Retina (tissue), 1 donor: Measurements from ENCODE around the gene GALC.

Experiments used
- DNase-seq: peaks from one replicate; pipeline ENCODE4 v3.0.0-alpha.2; 2016

The GALC gene

GRCh38 chr14:88005978-88006851 lies 13.2 kb upstream of the GALC start:
- DNase-seq: no peak

- DNase-seq: no peak
Observed at GRCh38 chr14:88005050-88005481, 12.1 kb upstream of the GALC start, which contains the start of gene GPR65. Gene GPR65, plus strand, starts transcription at chr14:88005135. Its CDS starts 5,713 bp downstream, at chr14:88010848.

GRCh38 chr14:88004506-88005036 lies 11.6 kb upstream of the GALC start:
- no peak for DNase-seq

DNA sequence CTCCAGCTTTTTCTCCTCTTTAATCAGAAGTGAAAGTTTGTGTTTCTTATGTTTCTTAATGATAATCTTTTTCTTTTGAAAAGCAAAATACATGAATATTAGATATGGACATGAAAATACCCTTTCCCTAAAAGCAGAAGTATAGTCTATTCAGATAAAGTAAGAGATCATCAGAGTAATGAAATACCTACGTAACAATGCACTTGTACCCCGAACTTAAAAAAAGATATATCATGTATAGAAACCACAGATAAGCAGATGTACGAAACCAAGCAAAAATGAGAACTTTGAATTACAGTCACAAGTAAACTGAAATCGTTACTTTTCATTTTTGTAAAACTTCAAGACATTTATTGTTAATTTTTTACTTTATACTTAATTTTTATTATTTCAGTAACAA lies 10.4 kb upstream of the GALC start:
- no peak for DNase-seq

DNA sequence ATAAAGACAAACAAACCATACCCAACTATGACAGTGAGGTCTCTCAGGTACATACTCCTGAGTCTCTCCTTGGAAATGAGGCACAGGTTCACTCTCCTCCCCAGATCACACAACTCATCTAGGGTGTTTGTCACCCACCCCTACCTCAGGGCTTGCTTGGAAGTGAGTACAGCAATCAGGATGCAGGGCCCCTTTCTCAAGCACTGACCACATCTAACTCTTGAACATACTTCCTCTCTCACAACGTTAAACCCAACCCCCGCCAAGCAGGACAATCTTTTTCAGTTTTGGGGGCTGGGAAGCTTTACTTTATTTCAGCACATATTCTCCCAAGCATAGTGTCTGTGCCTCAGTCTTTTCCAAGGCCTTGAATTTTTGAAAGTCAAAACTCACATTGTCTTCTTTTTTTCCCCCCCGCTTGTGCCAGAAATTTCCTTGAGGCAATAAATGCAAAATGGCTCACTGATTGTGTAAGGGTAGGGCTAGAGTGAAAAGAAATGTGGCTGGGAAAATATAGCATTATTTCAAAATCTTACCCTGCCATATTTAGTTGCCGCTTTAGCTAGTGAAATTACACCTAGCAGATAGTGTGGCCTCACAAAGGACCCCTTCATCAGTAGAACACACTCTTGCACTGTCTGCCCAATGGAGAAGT lies 9.6 kb upstream of the GALC start:
- no peak for DNase-seq

- DNase-seq: no peak
Observed at GRCh38 chr14:87999277-87999676, 6.3 kb upstream of the GALC start.

DNA sequence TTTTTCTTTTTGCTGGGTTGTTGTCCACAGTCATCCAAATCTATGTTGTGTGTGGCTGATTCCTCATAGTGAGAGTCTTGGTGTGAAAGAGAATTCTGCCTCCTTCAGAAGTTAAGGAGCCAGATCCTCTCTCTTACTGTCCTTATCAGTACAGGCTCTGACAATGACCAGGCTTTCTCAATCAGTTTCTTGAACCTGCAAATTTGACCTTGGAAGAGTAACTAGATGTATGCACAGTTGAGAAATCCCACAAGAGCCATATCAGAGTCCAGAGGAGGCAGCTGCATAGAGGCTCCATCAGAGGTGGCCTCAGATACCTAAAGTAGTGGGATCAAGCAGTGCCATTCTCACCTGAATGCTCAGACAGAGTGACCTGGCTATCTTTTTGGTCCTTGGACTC lies 5.5 kb upstream of the GALC start:
- no peak for DNase-seq

GRCh38 chr14:87996291-87996592 lies 3.3 kb upstream of the GALC start:
- DNase-seq: no peak

- DNase-seq: no peak
Observed at GRCh38 chr14:87995500-87996290, 2.7 kb upstream of the GALC start.

GRCh38 chr14:87994974-87995373 lies 2.0 kb upstream of the GALC start:
- DNase-seq: no peak

- DNase-seq: peak; percentile 84
Observed at GRCh38 chr14:87992346-87992717, 650 bp downstream of the GALC start.

DNA sequence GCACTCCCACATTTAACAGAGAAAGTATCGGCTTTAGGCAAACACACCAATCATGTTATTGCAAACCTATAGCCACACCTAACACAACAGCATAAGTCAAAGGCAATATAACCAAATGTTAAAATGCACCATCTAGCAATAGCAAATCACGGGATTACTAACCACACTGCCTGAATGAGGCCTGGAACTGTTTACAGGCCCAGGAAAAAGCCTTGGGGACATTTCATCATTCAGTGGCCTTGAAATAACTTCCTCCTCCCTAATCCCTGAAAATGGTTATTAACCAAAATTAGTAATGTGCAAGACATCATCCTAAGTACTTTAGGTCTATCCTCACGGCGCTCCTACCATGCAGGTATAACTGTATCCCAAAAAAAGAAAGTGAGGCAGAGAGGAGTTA lies 2.3 kb downstream of the GALC start:
- no peak for DNase-seq

DNA sequence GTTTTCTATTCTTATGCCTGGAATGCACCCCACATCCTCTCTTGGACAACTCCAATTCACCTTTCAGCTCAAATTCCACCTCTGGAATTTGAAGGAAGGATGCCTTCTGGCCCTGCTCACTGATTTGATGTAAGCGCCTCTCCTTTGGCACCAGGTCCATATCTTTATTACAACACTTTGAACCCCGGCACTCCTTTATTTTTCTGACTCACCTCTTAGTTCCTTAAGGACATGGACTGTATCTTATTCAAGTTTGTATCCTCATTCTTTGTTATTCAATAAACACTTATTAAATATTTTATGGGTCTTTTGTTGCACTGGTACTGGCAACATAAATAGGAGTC lies 3.1 kb downstream of the GALC start:
- no peak for DNase-seq

DNA sequence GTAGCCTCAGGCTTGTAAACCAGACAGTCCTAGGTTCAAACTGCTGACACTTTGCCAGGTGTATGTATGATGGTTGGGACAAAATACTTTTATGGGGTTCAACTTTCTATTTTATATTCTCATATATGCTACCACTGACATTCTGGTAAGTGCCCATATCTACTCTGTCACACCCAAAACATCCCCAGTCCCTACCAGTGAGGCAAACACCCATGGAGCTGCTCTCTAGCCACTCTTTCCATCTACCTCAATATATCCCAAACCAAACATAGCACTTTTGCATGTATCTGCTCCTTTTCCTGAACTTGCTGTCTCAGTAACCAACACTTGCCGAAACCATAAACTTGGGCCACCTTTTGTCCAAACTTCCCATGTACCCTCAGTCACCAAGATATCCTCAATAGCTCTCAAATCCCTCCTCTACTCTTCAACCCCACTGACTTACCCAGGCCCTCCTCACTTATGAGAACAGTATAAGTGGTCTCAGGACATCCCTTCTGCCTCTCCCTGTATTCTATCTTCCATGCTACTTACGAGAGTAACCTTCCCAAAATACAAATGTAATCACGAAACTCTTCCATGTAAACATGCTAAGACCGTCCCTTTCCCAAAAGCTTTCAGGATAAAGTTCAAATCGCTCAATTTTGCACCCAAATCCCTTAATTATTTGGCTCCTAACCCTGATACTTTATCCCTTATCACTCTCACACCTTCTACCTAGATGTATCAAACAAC lies 3.6 kb downstream of the GALC start:
- no peak for DNase-seq

DNA sequence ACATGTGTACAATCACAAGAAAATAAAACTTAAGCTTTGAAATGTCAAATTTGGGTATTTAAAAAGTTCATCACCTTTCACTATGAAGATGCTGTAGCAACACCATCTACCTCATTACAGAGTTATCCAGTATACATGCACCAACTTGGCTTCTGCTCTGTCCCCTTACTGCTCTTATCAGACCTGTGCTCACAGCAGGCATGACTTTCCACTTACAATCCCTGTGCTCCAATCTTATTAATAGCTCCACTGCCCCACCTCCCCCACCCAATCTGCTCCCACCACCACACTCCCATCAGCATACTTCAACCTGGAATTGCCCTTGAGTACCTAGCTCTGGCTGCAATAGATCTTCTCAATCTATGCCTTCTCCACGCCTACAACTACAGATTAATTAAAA lies 13.3 kb downstream of the GALC start:
- DNase-seq: no peak

DNA sequence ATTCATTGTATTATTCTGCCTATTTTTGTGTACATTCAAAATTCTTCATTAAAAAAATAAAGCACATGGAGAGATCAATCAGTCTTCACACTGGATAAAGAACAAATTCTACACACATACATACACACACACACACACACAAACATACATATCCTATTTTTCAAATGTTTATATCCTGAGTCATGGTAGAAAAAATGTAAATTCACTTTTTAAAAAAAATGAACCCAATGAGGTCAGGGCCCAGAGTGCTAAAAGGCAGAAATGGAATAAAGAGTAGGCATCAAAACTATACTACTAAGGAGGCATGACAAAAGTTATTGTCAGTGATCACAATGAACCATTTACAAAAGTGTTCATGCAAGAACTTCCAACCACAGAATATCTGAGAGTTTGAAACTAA lies 17.3 kb downstream of the GALC start:
- DNase-seq: no peak

DNA sequence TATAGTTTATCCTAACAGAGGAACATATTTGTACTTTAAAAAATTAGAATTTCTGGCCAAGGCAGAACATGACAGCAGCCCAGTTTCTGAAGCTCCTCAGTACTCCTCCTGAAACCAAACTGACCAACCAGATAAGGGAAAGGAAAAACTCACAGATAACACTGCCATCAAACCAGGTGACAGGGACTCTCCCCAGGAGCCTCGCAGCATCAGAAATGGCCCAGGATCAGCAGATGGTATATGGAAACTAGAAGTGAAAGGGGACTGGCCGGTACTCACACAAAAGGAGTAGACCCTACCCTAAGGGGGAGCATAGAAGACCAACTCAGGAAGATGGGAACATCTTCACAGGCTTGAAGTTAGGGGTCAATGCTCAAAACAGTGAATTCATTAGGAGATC lies 22.0 kb downstream of the GALC start:
- DNase-seq: no peak

DNA sequence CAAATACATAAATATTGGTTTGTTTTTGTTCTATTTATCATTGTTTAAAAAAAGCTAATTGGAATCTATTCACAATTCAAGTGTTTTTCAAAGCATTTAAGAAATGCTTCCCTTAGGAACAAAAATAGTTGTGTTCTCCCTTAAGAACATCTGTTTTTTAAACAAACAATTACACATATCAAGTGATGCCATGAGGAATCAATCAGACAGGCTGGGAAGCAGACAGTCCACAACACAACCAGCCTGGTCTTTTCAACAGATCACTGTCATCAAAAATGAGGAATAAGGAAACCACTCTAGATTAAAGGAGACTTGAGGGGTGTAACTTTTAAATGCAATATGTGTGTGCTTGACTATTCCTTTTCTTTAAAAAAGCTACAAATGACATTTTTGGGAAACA lies 25.5 kb downstream of the GALC start:
- no peak for DNase-seq

GRCh38 chr14:87966816-87967215 lies 26.2 kb downstream of the GALC start:
- DNase-seq: no peak

DNA sequence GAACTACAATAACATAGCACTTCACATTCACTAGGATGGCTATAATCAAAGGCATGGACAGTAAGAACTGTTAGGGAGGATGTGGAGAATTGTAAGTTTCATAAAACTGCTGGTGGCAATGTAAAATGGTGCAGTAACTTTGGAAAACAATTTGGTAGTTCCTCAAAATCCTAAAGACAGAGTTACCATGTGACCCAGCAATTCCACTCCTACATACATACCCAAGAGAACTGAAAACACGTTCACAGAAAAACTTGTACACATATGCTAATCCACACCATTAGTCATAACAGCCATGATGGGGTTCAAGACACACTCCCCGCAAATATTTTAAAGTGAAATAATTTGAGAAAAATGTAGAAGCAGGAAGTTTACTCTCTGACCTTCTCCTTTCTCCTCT lies 31.7 kb downstream of the GALC start:
- DNase-seq: no peak

- no peak for DNase-seq
Observed at GRCh38 chr14:87960013-87960787, 32.8 kb downstream of the GALC start.

DNA sequence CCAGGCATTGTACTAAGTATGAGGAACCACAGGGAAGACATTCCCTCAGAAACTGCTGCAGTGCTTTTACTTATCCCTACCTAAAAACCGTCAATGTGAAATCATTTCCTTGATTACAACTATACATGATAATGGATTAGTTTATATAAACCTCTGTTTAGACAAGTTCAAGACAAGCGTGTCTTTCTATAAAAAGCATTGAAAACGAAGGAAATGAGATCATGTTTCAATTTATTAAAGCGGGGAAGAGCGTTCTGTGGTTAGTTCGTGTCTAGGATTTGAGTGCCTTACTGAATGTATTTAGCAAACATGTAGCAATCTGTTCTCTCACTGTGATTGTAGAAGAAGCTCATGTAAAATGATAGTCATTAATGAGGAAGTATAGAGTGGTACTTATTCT lies 37.5 kb downstream of the GALC start:
- no peak for DNase-seq
